Measurements from ENCODE around the gene SYNE2. TPM values are rescaled to one million over a fixed set of nuclear protein-coding genes. Genes with fewer than 3 reads are reported as not detected.
"Not testable (repeated sequence)": the region's sequence is repeated elsewhere in the genome, so short reads cannot be mapped to it uniquely, and the experiment has no call there.

Gene SYNE2
- total RNA-seq, 1 donor = 10.1 TPM

- Histone ChIP-seq H3K27ac (ENCODE audit: low read depth, low read length) (no peak overlapping the region), H3K36me3 (ENCODE audit: insufficient read depth, low read length) (no peaks in the 10 kb centered on the region), H3K79me2 (ENCODE audit: insufficient read depth, low read length) (no peaks in the 10 kb centered on the region), H3K4me1 (ENCODE audit: insufficient read depth, low read length) (no peaks in the 10 kb centered on the region), H2AFZ (ENCODE audit: low read length) (no peak overlapping the region), H3K9me3 (ENCODE audit: low read depth, low read length) (no peaks in the 10 kb centered on the region), H3K4me2 (ENCODE audit: insufficient read depth, low read length) (no peak overlapping the region), H3K4me3 (ENCODE audit: insufficient read depth, low read length) (no peak overlapping the region), H4K20me1 (ENCODE audit: insufficient read depth, low read length) (no peaks in the 10 kb centered on the region), H3K27me3 (ENCODE audit: insufficient read depth, low read length) (no peaks in the 10 kb centered on the region)
- TF ChIP-seq, protein P1, sequence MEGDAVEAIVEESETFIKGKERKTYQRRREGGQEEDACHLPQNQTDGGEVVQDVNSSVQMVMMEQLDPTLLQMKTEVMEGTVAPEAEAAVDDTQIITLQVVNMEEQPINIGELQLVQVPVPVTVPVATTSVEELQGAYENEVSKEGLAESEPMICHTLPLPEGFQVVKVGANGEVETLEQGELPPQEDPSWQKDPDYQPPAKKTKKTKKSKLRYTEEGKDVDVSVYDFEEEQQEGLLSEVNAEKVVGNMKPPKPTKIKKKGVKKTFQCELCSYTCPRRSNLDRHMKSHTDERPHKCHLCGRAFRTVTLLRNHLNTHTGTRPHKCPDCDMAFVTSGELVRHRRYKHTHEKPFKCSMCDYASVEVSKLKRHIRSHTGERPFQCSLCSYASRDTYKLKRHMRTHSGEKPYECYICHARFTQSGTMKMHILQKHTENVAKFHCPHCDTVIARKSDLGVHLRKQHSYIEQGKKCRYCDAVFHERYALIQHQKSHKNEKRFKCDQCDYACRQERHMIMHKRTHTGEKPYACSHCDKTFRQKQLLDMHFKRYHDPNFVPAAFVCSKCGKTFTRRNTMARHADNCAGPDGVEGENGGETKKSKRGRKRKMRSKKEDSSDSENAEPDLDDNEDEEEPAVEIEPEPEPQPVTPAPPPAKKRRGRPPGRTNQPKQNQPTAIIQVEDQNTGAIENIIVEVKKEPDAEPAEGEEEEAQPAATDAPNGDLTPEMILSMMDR (IDR thresholded peaks at IDR 0.05; ENCODE audit: extremely low read depth, low read depth, low read length) = no peak
- no peak for DNase-seq (ENCODE audit: insufficient read length, low spot score, missing footprints)
Measured at GRCh38 chr14:64209444-64210131, 356.8 kb downstream of the SYNE2 start.

- TF ChIP-seq, protein P1 (IDR thresholded peaks at IDR 0.05; ENCODE audit: extremely low read depth, low read depth, low read length) = no peak
- no peak overlapping the region for H3K4me3 ChIP-seq (ENCODE audit: insufficient read depth, low read length)
- no peak overlapping the region for H3K4me2 ChIP-seq (ENCODE audit: insufficient read depth, low read length)
- no peaks in the 10 kb centered on the region for H3K9me3 ChIP-seq (ENCODE audit: low read depth, low read length)
- no peaks in the 10 kb centered on the region for H4K20me1 ChIP-seq (ENCODE audit: insufficient read depth, low read length)
- no peaks in the 10 kb centered on the region for H3K36me3 ChIP-seq (ENCODE audit: insufficient read depth, low read length)
- H3K27me3 ChIP-seq (ENCODE audit: insufficient read depth, low read length) = no peaks in the 10 kb centered on the region
- H3K79me2 ChIP-seq (ENCODE audit: insufficient read depth, low read length) = no peaks in the 10 kb centered on the region
- no peak for DNase-seq (ENCODE audit: insufficient read length, low spot score, missing footprints)
- no peak overlapping the region for H3K27ac ChIP-seq (ENCODE audit: low read depth, low read length)
- no peaks in the 10 kb centered on the region for H3K4me1 ChIP-seq (ENCODE audit: insufficient read depth, low read length)
- H2AFZ ChIP-seq (ENCODE audit: low read length) = no peak overlapping the region
Measured at GRCh38 chr14:64210216-64210615, 357.4 kb downstream of the SYNE2 start.

DNA sequence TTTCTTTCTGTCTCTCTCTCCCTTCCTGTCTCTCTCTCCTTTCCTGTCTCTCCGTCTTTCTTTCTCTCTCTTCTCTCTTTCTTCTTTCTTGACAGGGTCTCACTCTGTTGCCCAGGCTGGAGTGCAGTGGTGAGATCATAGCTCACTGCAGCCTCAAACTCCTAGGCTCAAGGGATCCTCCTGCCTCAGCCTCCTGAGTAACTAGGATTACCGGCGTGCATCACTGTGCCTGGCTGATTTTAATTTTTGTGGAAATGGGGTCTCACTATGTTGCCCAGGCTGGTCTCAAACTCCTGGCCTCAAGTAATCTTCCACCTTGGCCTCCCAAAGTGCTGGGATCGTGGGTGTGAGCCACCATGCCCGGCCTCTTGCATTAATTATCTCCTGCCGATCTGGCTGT, 358.1 kb downstream of the SYNE2 start:
- H3K27ac ChIP-seq (ENCODE audit: low read depth, low read length); H3K9me3 ChIP-seq (ENCODE audit: low read depth, low read length); H3K4me2 ChIP-seq (ENCODE audit: insufficient read depth, low read length); H3K4me1 ChIP-seq (ENCODE audit: insufficient read depth, low read length); H2AFZ ChIP-seq (ENCODE audit: low read length); H3K36me3 ChIP-seq (ENCODE audit: insufficient read depth, low read length); DNase-seq (ENCODE audit: insufficient read length, low spot score, missing footprints); H4K20me1 ChIP-seq (ENCODE audit: insufficient read depth, low read length); H3K4me3 ChIP-seq (ENCODE audit: insufficient read depth, low read length); H3K27me3 ChIP-seq (ENCODE audit: insufficient read depth, low read length); H3K79me2 ChIP-seq (ENCODE audit: insufficient read depth, low read length): not testable (repeated sequence)

DNA sequence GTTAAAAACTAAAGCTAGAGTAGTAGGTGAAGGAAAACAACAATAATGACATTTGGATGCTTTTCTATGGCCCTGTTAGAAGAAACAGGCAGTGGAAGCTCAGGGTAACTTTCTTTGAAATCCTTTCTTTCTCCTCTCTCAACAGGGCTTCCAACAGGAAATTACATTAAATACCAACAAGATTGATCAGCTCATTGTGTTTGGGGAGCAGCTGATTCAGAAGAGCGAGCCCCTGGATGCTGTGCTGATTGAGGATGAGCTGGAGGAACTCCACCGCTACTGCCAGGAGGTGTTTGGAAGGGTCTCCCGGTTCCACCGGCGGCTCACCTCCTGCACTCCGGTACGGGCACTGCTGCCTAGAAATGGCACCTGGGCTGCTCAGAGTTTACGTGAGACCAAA, 359.9 kb downstream of the SYNE2 start:
- no peaks in the 10 kb centered on the region for H3K36me3 ChIP-seq (ENCODE audit: insufficient read depth, low read length)
- no peak overlapping the region for H3K27ac ChIP-seq (ENCODE audit: low read depth, low read length)
- no peaks in the 10 kb centered on the region for H4K20me1 ChIP-seq (ENCODE audit: insufficient read depth, low read length)
- TF ChIP-seq, protein P1 (IDR thresholded peaks at IDR 0.05; ENCODE audit: extremely low read depth, low read depth, low read length) = no peak
- H3K4me3 ChIP-seq (ENCODE audit: insufficient read depth, low read length) = no peak overlapping the region
- no peaks in the 10 kb centered on the region for H3K27me3 ChIP-seq (ENCODE audit: insufficient read depth, low read length)
- no peaks in the 10 kb centered on the region for H3K9me3 ChIP-seq (ENCODE audit: low read depth, low read length)
- H3K4me2 ChIP-seq (ENCODE audit: insufficient read depth, low read length) = no peak overlapping the region
- H2AFZ ChIP-seq (ENCODE audit: low read length) = no peak overlapping the region
- DNase-seq (ENCODE audit: insufficient read length, low spot score, missing footprints) = no peak
- H3K4me1 ChIP-seq (ENCODE audit: insufficient read depth, low read length) = no peaks in the 10 kb centered on the region
- no peaks in the 10 kb centered on the region for H3K79me2 ChIP-seq (ENCODE audit: insufficient read depth, low read length)
